K562 (cell line): ENCODE results near the gene PPM1F.

ENCODE experiments used
- ELF4 ChIP-seq: fragments of 450-650 bp; formaldehyde crosslinking; IDR thresholded peaks from 2 replicates; pipeline ENCODE4 v1.4.0; 2022; ENCODE audit warnings: missing genetic modification characterization
- MED1 ChIP-seq: sonication (generic); formaldehyde crosslinking; IDR thresholded peaks from 2 replicates; pipeline ENCODE4 v1.8.1; 2023; ENCODE audit warnings: missing genetic modification reagents, borderline replicate concordance
- RAD21 ChIP-seq, 2 experiments: fragments of 250-450 bp in 1 of 2; fragments of 450-650 bp in 1 of 2; sonication (Bioruptor Pico) in 1 of 2; formaldehyde crosslinking in 1 of 2; IDR thresholded peaks in 1 of 2; conservative IDR thresholded peaks in 1 of 2; 2 replicates each; pipeline versions ENCODE4 v1.4.0 to v1.8.0; 2020 to 2022; ENCODE audit warnings: mild to moderate bottlenecking in 2 of 2, moderate library complexity in 1 of 2
- RFX5 ChIP-seq: IDR thresholded peaks from 2 replicates; pipeline ENCODE4 v1.6.1; 2011; ENCODE audit warnings: low read depth, mild to moderate bottlenecking, improper control_type of control experiment, low read length
- SP1 ChIP-seq: sonication (generic); formaldehyde crosslinking; IDR thresholded peaks from 2 replicates; pipeline ENCODE4 v1.8.1; 2022; ENCODE audit warnings: mild to moderate bottlenecking, missing genetic modification reagents
- TCFL5 ChIP-seq: fragments of 250-450 bp; sonication (Bioruptor Pico); conservative IDR thresholded peaks from 2 replicates; pipeline ENCODE4 v1.6.1; 2021; ENCODE audit warnings: mild to moderate bottlenecking, moderate library complexity, matching md5 sums
- ZNF143 ChIP-seq: sonication (generic); formaldehyde crosslinking; IDR thresholded peaks from 2 replicates; pipeline ENCODE4 v1.9.0; 2022; ENCODE audit warnings: mild to moderate bottlenecking, missing genetic modification reagents
- ZNF232 ChIP-seq: sonication (generic); formaldehyde crosslinking; IDR thresholded peaks from 2 replicates; pipeline ENCODE4 v1.8.0; 2022; ENCODE audit warnings: mild to moderate bottlenecking, missing genetic modification reagents
- TF ChIP-seq, protein P1 (sequence below), 2 experiments: fragments of 450-650 bp in 1 of 2; IDR thresholded peaks; 2 replicates each; pipeline ENCODE4 v1.6.1; 2011 to 2017; ENCODE audit warnings: low read depth in 2 of 2, antibody characterized with exemption in 1 of 2, borderline replicate concordance in 1 of 2, low read length in 1 of 2, mild to moderate bottlenecking in 1 of 2, mixed read lengths in 1 of 2; ENCODE audit not compliant: control insufficient read depth in 1 of 2
- TF ChIP-seq, protein P2 (sequence below): fragments of 200-800 bp; sonication (Bioruptor generic); IDR thresholded peaks from 2 replicates; pipeline ENCODE4 v1.6.1; 2016; ENCODE audit warnings: missing genetic modification characterization, missing compliant biosample characterization
- TF ChIP-seq, protein P3 (sequence below), 3 experiments: IDR thresholded peaks in 2 of 3; conservative IDR thresholded peaks in 1 of 3; 2 replicates each; pipeline ENCODE4 v1.5.1; 2011 to 2012; ENCODE audit warnings: low read length in 3 of 3, mild to moderate bottlenecking in 3 of 3, control low read depth in 2 of 3, improper control_type of control experiment in 1 of 3, inconsistent platforms in 1 of 3, low read depth in 1 of 3, mixed read lengths in 1 of 3, moderate library complexity in 1 of 3; ENCODE audit not compliant: insufficient read depth in 2 of 3

DNA sequence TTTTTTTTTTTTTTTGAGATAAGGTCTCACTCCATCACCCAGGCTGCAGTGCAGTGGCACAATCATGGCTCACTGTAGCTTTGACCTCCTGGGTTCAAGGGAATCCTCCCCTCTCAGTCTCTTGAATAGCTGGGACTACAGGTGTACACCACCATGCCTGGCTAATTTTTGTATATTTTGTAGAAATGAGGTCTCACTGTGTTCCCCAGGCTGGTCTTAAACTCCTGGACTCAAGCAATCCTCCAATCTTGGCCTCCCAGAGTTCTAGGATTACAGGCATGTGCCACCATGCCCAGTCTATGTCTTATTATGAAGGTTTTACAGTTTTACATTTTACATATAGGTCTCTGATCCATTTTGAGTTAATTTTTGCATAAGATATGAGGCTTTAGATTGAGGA is 64.8 kb downstream of the PPM1F start:
- TF ChIP-seq MED1 (no peak), ZNF143 (CRISPR knock-in tag) (no peak), SP1 (CRISPR knock-in tag) (no peak), ELF4 (CRISPR knock-in tag) (no peak), TCFL5 (no peak), RFX5 (no peak), ZNF232 (CRISPR knock-in tag) (no peak), RAD21 (CRISPR knock-in tag; conservative IDR thresholded peaks at IDR 0.05 in 1 of 2, IDR thresholded peaks at IDR 0.05 in 1 of 2) (no peak)
- TF ChIP-seq, protein P1, sequence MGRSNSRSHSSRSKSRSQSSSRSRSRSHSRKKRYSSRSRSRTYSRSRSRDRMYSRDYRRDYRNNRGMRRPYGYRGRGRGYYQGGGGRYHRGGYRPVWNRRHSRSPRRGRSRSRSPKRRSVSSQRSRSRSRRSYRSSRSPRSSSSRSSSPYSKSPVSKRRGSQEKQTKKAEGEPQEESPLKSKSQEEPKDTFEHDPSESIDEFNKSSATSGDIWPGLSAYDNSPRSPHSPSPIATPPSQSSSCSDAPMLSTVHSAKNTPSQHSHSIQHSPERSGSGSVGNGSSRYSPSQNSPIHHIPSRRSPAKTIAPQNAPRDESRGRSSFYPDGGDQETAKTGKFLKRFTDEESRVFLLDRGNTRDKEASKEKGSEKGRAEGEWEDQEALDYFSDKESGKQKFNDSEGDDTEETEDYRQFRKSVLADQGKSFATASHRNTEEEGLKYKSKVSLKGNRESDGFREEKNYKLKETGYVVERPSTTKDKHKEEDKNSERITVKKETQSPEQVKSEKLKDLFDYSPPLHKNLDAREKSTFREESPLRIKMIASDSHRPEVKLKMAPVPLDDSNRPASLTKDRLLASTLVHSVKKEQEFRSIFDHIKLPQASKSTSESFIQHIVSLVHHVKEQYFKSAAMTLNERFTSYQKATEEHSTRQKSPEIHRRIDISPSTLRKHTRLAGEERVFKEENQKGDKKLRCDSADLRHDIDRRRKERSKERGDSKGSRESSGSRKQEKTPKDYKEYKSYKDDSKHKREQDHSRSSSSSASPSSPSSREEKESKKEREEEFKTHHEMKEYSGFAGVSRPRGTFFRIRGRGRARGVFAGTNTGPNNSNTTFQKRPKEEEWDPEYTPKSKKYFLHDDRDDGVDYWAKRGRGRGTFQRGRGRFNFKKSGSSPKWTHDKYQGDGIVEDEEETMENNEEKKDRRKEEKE (IDR thresholded peaks at IDR 0.05; ENCODE audit: borderline replicate concordance in 1 of 2, control insufficient read depth in 1 of 2, low read depth in 2 of 2, low read length in 1 of 2), result no peak
- TF ChIP-seq, protein P2, sequence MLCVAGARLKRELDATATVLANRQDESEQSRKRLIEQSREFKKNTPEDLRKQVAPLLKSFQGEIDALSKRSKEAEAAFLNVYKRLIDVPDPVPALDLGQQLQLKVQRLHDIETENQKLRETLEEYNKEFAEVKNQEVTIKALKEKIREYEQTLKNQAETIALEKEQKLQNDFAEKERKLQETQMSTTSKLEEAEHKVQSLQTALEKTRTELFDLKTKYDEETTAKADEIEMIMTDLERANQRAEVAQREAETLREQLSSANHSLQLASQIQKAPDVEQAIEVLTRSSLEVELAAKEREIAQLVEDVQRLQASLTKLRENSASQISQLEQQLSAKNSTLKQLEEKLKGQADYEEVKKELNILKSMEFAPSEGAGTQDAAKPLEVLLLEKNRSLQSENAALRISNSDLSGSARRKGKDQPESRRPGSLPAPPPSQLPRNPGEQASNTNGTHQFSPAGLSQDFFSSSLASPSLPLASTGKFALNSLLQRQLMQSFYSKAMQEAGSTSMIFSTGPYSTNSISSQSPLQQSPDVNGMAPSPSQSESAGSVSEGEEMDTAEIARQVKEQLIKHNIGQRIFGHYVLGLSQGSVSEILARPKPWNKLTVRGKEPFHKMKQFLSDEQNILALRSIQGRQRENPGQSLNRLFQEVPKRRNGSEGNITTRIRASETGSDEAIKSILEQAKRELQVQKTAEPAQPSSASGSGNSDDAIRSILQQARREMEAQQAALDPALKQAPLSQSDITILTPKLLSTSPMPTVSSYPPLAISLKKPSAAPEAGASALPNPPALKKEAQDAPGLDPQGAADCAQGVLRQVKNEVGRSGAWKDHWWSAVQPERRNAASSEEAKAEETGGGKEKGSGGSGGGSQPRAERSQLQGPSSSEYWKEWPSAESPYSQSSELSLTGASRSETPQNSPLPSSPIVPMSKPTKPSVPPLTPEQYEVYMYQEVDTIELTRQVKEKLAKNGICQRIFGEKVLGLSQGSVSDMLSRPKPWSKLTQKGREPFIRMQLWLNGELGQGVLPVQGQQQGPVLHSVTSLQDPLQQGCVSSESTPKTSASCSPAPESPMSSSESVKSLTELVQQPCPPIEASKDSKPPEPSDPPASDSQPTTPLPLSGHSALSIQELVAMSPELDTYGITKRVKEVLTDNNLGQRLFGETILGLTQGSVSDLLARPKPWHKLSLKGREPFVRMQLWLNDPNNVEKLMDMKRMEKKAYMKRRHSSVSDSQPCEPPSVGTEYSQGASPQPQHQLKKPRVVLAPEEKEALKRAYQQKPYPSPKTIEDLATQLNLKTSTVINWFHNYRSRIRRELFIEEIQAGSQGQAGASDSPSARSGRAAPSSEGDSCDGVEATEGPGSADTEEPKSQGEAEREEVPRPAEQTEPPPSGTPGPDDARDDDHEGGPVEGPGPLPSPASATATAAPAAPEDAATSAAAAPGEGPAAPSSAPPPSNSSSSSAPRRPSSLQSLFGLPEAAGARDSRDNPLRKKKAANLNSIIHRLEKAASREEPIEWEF (CRISPR knock-in tag), result no peak
- TF ChIP-seq, protein P3, sequence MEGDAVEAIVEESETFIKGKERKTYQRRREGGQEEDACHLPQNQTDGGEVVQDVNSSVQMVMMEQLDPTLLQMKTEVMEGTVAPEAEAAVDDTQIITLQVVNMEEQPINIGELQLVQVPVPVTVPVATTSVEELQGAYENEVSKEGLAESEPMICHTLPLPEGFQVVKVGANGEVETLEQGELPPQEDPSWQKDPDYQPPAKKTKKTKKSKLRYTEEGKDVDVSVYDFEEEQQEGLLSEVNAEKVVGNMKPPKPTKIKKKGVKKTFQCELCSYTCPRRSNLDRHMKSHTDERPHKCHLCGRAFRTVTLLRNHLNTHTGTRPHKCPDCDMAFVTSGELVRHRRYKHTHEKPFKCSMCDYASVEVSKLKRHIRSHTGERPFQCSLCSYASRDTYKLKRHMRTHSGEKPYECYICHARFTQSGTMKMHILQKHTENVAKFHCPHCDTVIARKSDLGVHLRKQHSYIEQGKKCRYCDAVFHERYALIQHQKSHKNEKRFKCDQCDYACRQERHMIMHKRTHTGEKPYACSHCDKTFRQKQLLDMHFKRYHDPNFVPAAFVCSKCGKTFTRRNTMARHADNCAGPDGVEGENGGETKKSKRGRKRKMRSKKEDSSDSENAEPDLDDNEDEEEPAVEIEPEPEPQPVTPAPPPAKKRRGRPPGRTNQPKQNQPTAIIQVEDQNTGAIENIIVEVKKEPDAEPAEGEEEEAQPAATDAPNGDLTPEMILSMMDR (IDR thresholded peaks at IDR 0.05 in 2 of 3, conservative IDR thresholded peaks at IDR 0.05 in 1 of 3; ENCODE audit: insufficient read depth in 2 of 3, low read depth in 1 of 3, low read length in 3 of 3), result no peak
